Activated CD8-positive, alpha-beta memory T cell treated with anti-CD3 and anti-CD28 coated beads, Interleukin-2, amount 50 U/mL, for 1 hour (primary cell): ENCODE results near the gene UNC79.

Experiments
- DNase-seq: peaks from one replicate; pipeline ENCODE4 v3.0.0-alpha.2; 2020; ENCODE audit errors: extremely low read depth

UNC79 gene

GRCh38 chr14:93708311-93708734, 277.6 kb downstream of the UNC79 start:
- DNase-seq: no peak

GRCh38 chr14:93708800-93709199, 278.1 kb downstream of the UNC79 start:
- DNase-seq: no peak

DNA sequence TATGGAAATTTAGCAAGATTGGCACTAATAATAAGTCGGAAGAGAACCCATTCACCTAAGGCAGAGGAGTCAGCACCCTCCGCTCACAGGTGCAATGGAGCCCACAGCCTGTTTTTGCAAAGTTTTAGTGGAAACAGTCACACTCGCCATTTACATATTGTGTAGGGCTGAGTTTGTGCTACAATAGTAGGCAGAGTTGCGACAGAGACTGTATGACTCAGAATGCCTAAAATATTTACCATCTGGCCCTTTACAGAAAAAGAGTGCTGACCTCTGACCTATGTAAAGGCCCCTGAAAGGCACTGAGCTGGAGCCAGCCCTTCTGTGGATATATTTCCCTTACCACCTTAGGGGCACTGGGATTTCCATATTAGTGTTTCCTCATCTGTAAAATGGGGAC, 278.5 kb downstream of the UNC79 start:
- DNase-seq: no peak

- no peak for DNase-seq
Measured at GRCh38 chr14:93712079-93712837, 281.5 kb downstream of the UNC79 start.

GRCh38 chr14:93712838-93713724, 282.3 kb downstream of the UNC79 start:
- no peak for DNase-seq

DNA sequence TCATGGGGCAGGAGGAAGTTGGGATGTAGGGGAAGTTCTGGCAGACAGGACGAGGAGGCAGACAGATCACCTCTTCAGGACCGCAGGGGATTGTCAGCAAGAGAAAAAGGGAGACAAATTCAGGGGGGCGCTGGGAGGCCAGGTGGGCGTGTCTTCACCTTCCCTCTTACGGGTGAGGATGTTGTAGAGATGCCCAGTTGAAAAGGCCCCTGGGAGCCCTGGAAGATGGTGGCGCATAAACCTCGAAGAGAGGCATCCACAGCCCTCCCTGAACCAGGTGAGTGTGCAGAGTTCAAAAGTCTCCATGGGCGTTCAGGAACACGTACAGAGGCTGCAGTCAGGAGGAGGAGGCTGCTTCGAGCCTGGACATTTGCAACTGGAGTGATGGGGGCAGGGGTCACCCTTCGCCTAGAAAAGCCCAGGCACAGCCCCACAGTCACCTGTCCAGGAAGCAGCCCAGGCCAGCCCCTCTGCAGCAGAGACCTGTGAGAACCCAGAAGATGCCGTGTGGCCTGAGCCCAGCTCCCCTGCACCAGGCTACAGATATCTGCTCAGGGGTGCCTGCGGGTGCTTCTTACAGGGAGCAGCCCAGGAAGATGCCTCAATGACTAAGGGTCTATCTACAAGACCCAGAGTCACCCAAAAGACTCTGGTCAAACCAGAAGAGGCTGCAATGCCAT, 283.1 kb downstream of the UNC79 start:
- no peak for DNase-seq

- DNase-seq: no peak
Measured at GRCh38 chr14:93714605-93715004, 283.9 kb downstream of the UNC79 start.

- DNase-seq: no peak
Measured at GRCh38 chr14:93715279-93715927, 284.7 kb downstream of the UNC79 start.

- DNase-seq: no peak
Measured at GRCh38 chr14:93716002-93716745, 285.4 kb downstream of the UNC79 start.

DNA sequence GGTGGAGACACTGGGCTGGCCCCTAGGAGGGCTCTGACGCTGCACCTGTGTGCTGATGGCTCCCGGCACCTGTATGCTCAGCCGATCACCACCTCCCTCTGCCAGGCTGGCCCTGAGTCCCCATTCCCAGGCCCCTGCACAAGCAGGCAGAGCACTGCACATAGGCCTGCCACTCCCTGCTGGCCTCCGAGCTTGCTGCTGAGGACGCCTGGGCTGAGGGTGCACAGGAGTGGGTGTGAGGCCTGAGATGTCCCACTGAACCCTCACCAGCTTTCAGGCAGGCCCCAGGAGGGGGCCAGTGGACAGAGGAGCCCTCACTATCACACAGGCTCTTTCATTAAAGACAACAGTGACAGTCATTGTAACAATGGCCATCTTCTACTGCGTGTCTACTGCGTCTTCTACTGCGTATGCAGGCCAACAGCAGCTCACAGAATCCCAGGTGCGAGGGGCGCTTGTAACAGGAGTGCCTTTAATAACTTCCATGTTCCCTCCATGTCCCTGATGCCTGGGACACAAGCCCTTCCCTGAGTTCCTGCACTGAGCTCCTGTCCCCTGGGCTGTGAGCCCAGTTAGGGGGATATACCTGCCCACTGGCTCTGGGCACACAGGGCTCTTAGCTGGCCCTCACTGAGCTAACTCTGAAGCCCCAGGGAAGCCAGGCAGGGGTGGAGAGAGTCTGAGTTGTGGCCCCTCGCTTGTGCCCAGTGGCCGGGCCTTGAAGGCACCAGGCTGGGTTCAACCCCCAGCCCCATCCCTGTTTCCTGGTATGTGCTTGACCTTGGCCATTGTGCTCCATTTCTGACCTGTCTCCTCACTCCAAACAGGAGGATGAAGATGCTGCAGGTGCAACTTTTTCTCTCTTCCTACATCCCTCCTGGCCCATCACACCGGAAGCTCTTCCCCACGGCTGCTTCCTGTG, 286.3 kb downstream of the UNC79 start:
- DNase-seq: no peak

- no peak for DNase-seq
Measured at GRCh38 chr14:93717668-93718320, 287.1 kb downstream of the UNC79 start.

GRCh38 chr14:93719256-93719655, 288.5 kb downstream of the UNC79 start:
- no peak for DNase-seq

- DNase-seq: no peak
Measured at GRCh38 chr14:93720076-93720815, 289.5 kb downstream of the UNC79 start.

DNA sequence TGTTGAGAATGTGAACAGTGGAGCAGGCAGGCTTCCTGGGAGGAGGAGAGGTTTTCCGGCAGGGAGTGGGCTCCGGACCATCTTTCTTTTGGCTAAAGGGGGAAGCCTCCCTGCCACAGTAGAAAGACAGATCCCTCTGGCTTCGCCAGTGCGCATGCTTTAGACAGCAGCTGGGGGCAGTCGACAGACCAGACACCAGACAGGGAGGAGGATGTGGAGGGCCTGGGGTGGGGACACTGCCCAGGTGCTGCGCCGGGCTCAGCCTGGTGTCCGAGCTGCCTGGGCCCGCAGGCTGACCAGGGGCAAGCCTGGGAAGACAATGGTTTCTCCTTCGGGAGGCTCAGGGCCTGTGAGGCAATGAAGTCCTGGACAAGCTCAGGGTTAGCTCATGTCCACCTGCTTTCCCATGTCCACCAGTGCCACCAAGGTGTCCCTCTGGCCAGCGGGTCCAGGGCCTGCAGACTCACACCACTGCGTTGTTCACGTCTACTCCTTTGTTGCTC, 290.3 kb downstream of the UNC79 start:
- no peak for DNase-seq

DNA sequence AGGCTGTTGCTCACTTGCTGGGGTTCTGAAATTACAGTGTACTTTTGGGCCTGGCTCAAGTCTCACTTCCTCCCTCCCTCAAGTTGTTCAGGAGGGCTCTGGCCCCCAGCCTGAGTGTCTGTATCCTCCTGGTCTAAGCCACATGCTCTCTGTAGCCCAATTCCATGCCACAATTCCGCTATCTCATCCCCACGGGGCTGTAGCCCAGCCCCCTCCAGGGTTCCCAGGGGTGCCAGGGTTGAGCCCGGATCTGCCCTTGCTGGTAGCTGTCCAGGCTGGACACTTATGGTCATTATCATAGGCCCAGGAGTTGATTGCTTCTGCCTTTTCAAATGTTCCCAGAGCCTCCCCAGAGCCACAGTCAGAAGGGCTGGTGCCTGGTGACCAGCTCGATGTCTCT, 292.3 kb downstream of the UNC79 start:
- no peak for DNase-seq

- no peak for DNase-seq
Measured at GRCh38 chr14:93725002-93725582, 294.4 kb downstream of the UNC79 start.

GRCh38 chr14:93725993-93726392, 295.3 kb downstream of the UNC79 start:
- DNase-seq: no peak

DNA sequence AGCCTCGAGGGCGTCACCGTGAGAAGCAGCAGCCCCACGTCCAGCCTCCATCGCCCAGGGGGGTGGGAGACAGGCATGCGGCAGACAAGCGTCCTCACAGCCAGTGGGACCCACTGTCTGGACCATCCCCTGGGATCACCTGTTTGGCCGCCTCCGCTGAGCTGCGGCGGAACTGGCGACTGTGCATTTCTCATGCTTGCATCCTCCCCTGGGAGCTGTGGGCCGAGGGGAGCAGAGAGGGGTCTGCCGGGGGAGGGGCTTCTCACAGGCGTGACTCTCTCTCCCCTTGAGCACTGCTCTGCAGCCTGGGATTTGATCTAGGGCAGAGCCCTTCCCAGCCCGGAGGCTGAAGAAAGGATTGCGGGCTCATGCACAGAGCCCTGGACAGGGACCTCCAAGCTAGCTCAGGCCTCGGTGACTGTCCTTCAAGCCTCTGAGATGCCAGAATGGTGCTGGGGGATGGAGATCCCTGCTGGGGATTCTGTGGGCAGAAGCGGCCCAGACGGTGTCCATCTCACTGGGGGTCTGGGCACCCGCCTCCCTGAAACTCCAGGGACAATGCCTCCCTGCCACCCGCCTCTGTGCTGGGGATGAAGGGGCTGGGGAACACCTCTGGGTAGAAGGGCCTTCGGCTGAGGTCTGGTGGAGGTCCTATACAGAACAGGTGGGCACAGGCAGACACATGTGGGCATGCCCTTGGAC, 296.5 kb downstream of the UNC79 start:
- DNase-seq: no peak
